Small intestine (tissue), 7 donors: ENCODE data around the gene ANKZF1. TPM values are rescaled to one million over a fixed set of nuclear protein-coding genes. Genes with fewer than 3 reads are reported as not detected.

Source experiments
- DNase-seq, 2 donors: peaks; one replicate each; pipeline versions ENCODE4 v3.0.0 to v3.0.0-alpha.2; 2013
- FAIRE-seq: peaks from 2 replicates; lab custom pipeline; 2012; peaks lifted over from hg19 to GRCh38; lab: Jason Lieb, UNC
- H3K27ac ChIP-seq, 3 donors: one replicate each; pipeline ENCODE4 v1.5.1; 2013; ENCODE audit warnings: low read length in 2 of 3, mild to moderate bottlenecking in 2 of 3, control low read depth in 1 of 3, inconsistent platforms in 1 of 3, low read depth in 1 of 3, moderate library complexity in 1 of 3
- H3K27me3 ChIP-seq, 3 donors: one replicate each; pipeline ENCODE4 v1.6.1; 2013; ENCODE audit warnings: low read length in 3 of 3, inconsistent platforms in 1 of 3; ENCODE audit not compliant: control insufficient read depth in 3 of 3, insufficient read depth in 3 of 3
- H3K36me3 ChIP-seq, 3 donors: one replicate each; pipeline ENCODE4 v1.6.1; 2013; ENCODE audit warnings: low read length in 3 of 3, inconsistent platforms in 1 of 3, low read depth in 1 of 3, mild to moderate bottlenecking in 1 of 3, moderate library complexity in 1 of 3; ENCODE audit not compliant: control insufficient read depth in 3 of 3, insufficient read depth in 2 of 3
- H3K4me1 ChIP-seq, 3 donors: one replicate each; pipeline ENCODE4 v1.6.1; 2013; ENCODE audit warnings: low read length in 2 of 3, inconsistent platforms in 1 of 3, low read depth in 1 of 3, mild to moderate bottlenecking in 1 of 3, moderate library complexity in 1 of 3; ENCODE audit not compliant: control insufficient read depth in 3 of 3, insufficient read depth in 2 of 3
- H3K4me3 ChIP-seq, 3 donors: one replicate each; pipeline ENCODE4 v1.5.1; 2013; ENCODE audit warnings: low read length in 3 of 3, control low read depth in 1 of 3, inconsistent platforms in 1 of 3, low read depth in 1 of 3, mild to moderate bottlenecking in 1 of 3, moderate library complexity in 1 of 3
- H3K9me3 ChIP-seq, 2 donors: one replicate each; pipeline ENCODE4 v1.6.1; 2013; ENCODE audit warnings: low read depth in 1 of 2, low read length in 1 of 2; ENCODE audit not compliant: control insufficient read depth in 2 of 2, insufficient read depth in 1 of 2
- WGBS, 3 donors: extraction: QIAGEN DNeasy Blood & Tissue Kit; methylation state at CpG; one replicate each; pipeline ENCODE4 v1.1.7; 2013; 5-methylcytosine and 5-hydroxymethylcytosine counted together
- polyA plus RNA-seq, 4 donors: library from polyadenylated mRNA; stranded (reverse) in 3 of 4; unstranded in 1 of 4; fragments of 200-250 nt in 3 of 4; fragments of 120-200 nt in 1 of 4; gene quantifications; one replicate each; pipeline versions ENCODE4 v1.2.1 to v1.2.3, GENCODE V29; 2013
- donor health status: healthy with polysubstance abuse.
- donor health status: control.
- donor health status: control.
- donor health status: Bipolar disorder and iron deficiency.
- donor health status: healthy.

ANKZF1 gene
- polyA plus RNA-seq, 4 donors = 20.2 to 62.7 (median 36.7) TPM

GRCh38 chr2:219228041-219228910, 1.3 kb upstream of the ANKZF1 start:
- no peaks in the 10 kb centered on the region for H3K27me3 ChIP-seq
- WGBS, 3 donors = 31 to 40% (median 36%) methylated on average over 7 of the region's 7 CpGs
- peaks cover 5 to 13% (median 10%) of the 10 kb centered on the region in 3 donors for H3K4me1 ChIP-seq
- no peak for DNase-seq
- peak overlapping the region; percentile 63 to 85 (median 84) for H3K4me3 ChIP-seq
- peaks cover 12 to 58% (median 32%) of the 10 kb centered on the region in 3 donors for H3K36me3 ChIP-seq
- no peaks in the 10 kb centered on the region for H3K9me3 ChIP-seq
- H3K27ac ChIP-seq = peak overlapping the region; percentile 86 to 98 (median 95)
- FAIRE-seq = no peak

- WGBS, 3 donors = 0 to 2% (median 1%) methylated on average over 11 to 19 of the region's 19 CpGs
- Histone ChIP-seq H3K4me3 (peak overlapping the region; percentile 63 to 85 (median 84)), H3K9me3 (no peaks in the 10 kb centered on the region), H3K27me3 (no peaks in the 10 kb centered on the region), H3K4me1 (peaks cover 5 to 13% (median 10%) of the 10 kb centered on the region in 3 donors), H3K36me3 (peaks cover 15 to 57% (median 30%) of the 10 kb centered on the region in 3 donors), H3K27ac (peak overlapping the region; percentile 86 to 98 (median 95))
- no peak for FAIRE-seq
- no peak for DNase-seq
These were observed 698 bp upstream of the ANKZF1 start for GRCh38 chr2:219228911-219229304.

- Histone ChIP-seq H3K36me3 (peaks cover 14 to 55% (median 27%) of the 10 kb centered on the region in 3 donors), H3K9me3 (no peaks in the 10 kb centered on the region), H3K4me1 (peaks cover 5 to 13% (median 10%) of the 10 kb centered on the region in 3 donors), H3K27ac (peak overlapping the region; percentile 85 to 98 (median 87)), H3K4me3 (peak overlapping the region; percentile 38 to 85 (median 72)), H3K27me3 (no peaks in the 10 kb centered on the region)
- WGBS, 3 donors = 0 to 1% (median 0%) methylated on average over 24 of the region's 24 CpGs
- FAIRE-seq = no peak
- DNase-seq = peak; percentile 72 to 87
These were observed 494 bp downstream of the ANKZF1 start for GRCh38 chr2:219230059-219230540.

GRCh38 chr2:219234331-219234730, 4.7 kb downstream of the ANKZF1 start:
- Histone ChIP-seq H3K27ac (no peak overlapping the region), H3K27me3 (no peaks in the 10 kb centered on the region), H3K36me3 (peaks cover 12 to 58% (median 28%) of the 10 kb centered on the region in 3 donors), H3K4me1 (no peaks in the 10 kb centered on the region), H3K4me3 (no peak overlapping the region), H3K9me3 (no peaks in the 10 kb centered on the region)
- 74 to 94% (median 92%) methylated on average over 3 of the region's 3 CpGs for WGBS, 3 donors
- DNase-seq (no peak), FAIRE-seq (no peak)

- H3K9me3 ChIP-seq = no peaks in the 10 kb centered on the region
- H3K36me3 ChIP-seq = peaks cover 0 to 35% (median 0%) of the 10 kb centered on the region in 3 donors
- FAIRE-seq = no peak
- H3K4me1 ChIP-seq = peaks cover 13 to 24% (median 15%) of the 10 kb centered on the region in 3 donors
- peak; percentile 76 to 83 for DNase-seq
- peak overlapping the region in 2 of 3 donors; percentile 0 to 22 for H3K4me3 ChIP-seq
- peak overlapping the region in 2 of 3 donors; percentile 7 for H3K27ac ChIP-seq
- 13 to 40% (median 32%) methylated on average over 28 of the region's 28 CpGs for WGBS, 3 donors
- no peaks in the 10 kb centered on the region for H3K27me3 ChIP-seq
These were observed 13.7 kb downstream of the ANKZF1 start for GRCh38 chr2:219243291-219243761.

GRCh38 chr2:219244789-219245147, 15.2 kb downstream of the ANKZF1 start:
- Histone ChIP-seq H3K36me3 (peaks cover 0 to 33% (median 0%) of the 10 kb centered on the region in 3 donors), H3K4me3 (peak overlapping the region; percentile 59 to 91 (median 91)), H3K9me3 (no peaks in the 10 kb centered on the region), H3K27me3 (no peaks in the 10 kb centered on the region), H3K4me1 (peaks cover 13 to 38% (median 20%) of the 10 kb centered on the region in 3 donors), H3K27ac (peak overlapping the region; percentile 71 to 91 (median 73))
- FAIRE-seq (no peak), DNase-seq (no peak)
- WGBS, 3 donors = 19 to 36% (median 23%) methylated on average over 6 of the region's 6 CpGs

GRCh38 chr2:219245148-219245898, 15.7 kb downstream of the ANKZF1 start, which contains the start of the genes GLB1L and STK16:
TSS of gene GLB1L (minus strand) at chr2:219245444. CDS start at chr2:219243573, 1,871 bp downstream.
TSS of gene STK16 (plus strand) at chr2:219245479. CDS start at chr2:219246000, 521 bp downstream.
- peak within 1 kb of the TSS; percentile 71 to 91 (median 89) for H3K27ac ChIP-seq
- 0 to 1% (median 1%) methylated on average over 46 of the region's 46 CpGs for WGBS, 3 donors
- FAIRE-seq (no peak), DNase-seq (peak; percentile 87 to 97)
- H3K27me3 ChIP-seq = no peaks in the 10 kb centered on the region
- peak within 1 kb of the TSS; percentile 59 to 91 (median 91) for H3K4me3 ChIP-seq
- no peaks in the 10 kb centered on the region for H3K9me3 ChIP-seq
- peaks cover 17 to 44% (median 20%) of the 10 kb centered on the region in 3 donors for H3K4me1 ChIP-seq
- peaks cover 0 to 32% (median 0%) of the 10 kb centered on the region in 3 donors for H3K36me3 ChIP-seq
